SU-DHL-6 (cell line): ENCODE results near the gene PRND.

ENCODE experiments used
- CTCF ChIP-seq: fragments of 200-600 bp; sonication (generic); IDR thresholded peaks from one replicate; pipeline ENCODE4 v1.5.1; 2017; ENCODE audit warnings: antibody characterized with exemption, mild to moderate bottlenecking, low read length, moderate library complexity; ENCODE audit not compliant: insufficient read depth, poor library complexity, severe bottlenecking
- EZH2phosphoT487 ChIP-seq: fragments of 200-600 bp; sonication (generic), shearing (Covaris generic); conservative IDR thresholded peaks from 2 replicates; pipeline ENCODE4 v1.6.1; 2018; ENCODE audit warnings: mild to moderate bottlenecking, antibody characterized with exemption, low read length, moderate library complexity, mixed read lengths

- TF ChIP-seq CTCF (no peak), EZH2phosphoT487 (no peak)
Measured at GRCh38 chr20:4685923-4686221, 35.8 kb upstream of the PRND start.
